Pancreas (tissue), 10 donors: ENCODE measurements around the gene NRAP. TPM values are rescaled to one million over a fixed set of nuclear protein-coding genes. Genes with fewer than 3 reads are reported as not detected.

ENCODE experiments used
- ATAC-seq, 4 donors: fragments of 200-7000 bp; cut with Tn5 transposase; one replicate each; pipeline versions ENCODE4 v1.8.0 to v1.9.1; 2020; ENCODE audit warnings: mild to moderate bottlenecking in 4 of 4, moderate library complexity in 4 of 4
- DNase-seq, 6 donors: peaks; one replicate each; pipeline ENCODE4 v3.0.0-alpha.2; 2020
- FAIRE-seq: peaks from 2 replicates; lab custom pipeline; 2012; peaks lifted over from hg19 to GRCh38; lab: Jason Lieb, UNC
- H3K27ac ChIP-seq, 4 donors: fragments of 200-600 bp; sonication (generic); 1 replicate in 3 of 4; 2 replicates in 1 of 4; pipeline versions ENCODE4 v1.5.0 to v1.8.0; 2020
- H3K27me3 ChIP-seq, 4 donors: fragments of 200-600 bp; one replicate each; pipeline ENCODE4 v1.8.0; 2021
- H3K36me3 ChIP-seq, 3 donors: fragments of 200-600 bp; sonication (generic) in 1 of 3; one replicate each; pipeline versions ENCODE4 v1.5.0 to v1.8.0; 2020 to 2021
- H3K4me1 ChIP-seq, 3 donors: fragments of 200-600 bp; one replicate each; pipeline ENCODE4 v1.8.0; 2021
- H3K4me3 ChIP-seq, 4 donors: fragments of 200-600 bp; sonication (generic) in 2 of 4; one replicate each; pipeline versions ENCODE4 v1.5.0 to v1.8.0; 2020 to 2021
- H3K9me3 ChIP-seq, 4 donors: fragments of 200-600 bp; one replicate each; pipeline ENCODE4 v1.8.0; 2021
- CTCF ChIP-seq, 4 donors: fragments of 200-600 bp; sonication (generic) in 3 of 4; IDR thresholded peaks; one replicate each; pipeline versions ENCODE4 v1.5.0 to v1.8.0; 2021; ENCODE audit warnings: antibody characterized with exemption in 4 of 4
- WGBS, 2 donors: extraction: QIAGEN DNeasy Blood & Tissue Kit; methylation state at CpG; one replicate each; pipeline ENCODE4 v1.1.7; 2013; 5-methylcytosine and 5-hydroxymethylcytosine counted together
- intact Hi-C, 3 donors: fragments of 100-400 bp; cut with DNase I; formaldehyde crosslinking; loops; one replicate each; pipeline versions ENCODE4 v1.11.1 to v1.14.2; 2022
- polyA plus RNA-seq, 2 donors: library from polyadenylated mRNA; stranded (reverse); fragments of 200-250 nt; gene quantifications; one replicate each; pipeline ENCODE4 v1.2.3, GENCODE V29; 2013
- total RNA-seq, 6 donors: library from RNA; stranded (reverse); fragmentation: NEBNext Ultra II Directional in 4 of 6; extraction: Animal tissue kit (Norgen Biotek cat#: 25700) in 4 of 6; gene quantifications; one replicate each; pipeline versions ENCODE4 v1.2.1 to v1.2.4, GENCODE V29; 2021 to 2023
- donor health status: healthy with polysubstance abuse.
- donor health status: DM: no; HTN: no; CAD: no; lungs with moderate emphysema.
- donor health status: DM: no; HTN: no; CAD: no.
- donor health status: control.
- donor health status: control.
- donor health status: Bipolar disorder and iron deficiency.
- donor health status: DM: yes; HTN: yes; CAD: no.
- donor health status: DM: no; HTN: no; CAD: no.
- donor health status: DM: no; HTN: no; CAD: no.
- donor health status: DM: yes; HTN: yes; CAD: no.

Gene NRAP
- total and polyA plus RNA-seq, 8 donors: 0.03 to 0.67 (median 0.04) TPM; not detected in 1

DNA sequence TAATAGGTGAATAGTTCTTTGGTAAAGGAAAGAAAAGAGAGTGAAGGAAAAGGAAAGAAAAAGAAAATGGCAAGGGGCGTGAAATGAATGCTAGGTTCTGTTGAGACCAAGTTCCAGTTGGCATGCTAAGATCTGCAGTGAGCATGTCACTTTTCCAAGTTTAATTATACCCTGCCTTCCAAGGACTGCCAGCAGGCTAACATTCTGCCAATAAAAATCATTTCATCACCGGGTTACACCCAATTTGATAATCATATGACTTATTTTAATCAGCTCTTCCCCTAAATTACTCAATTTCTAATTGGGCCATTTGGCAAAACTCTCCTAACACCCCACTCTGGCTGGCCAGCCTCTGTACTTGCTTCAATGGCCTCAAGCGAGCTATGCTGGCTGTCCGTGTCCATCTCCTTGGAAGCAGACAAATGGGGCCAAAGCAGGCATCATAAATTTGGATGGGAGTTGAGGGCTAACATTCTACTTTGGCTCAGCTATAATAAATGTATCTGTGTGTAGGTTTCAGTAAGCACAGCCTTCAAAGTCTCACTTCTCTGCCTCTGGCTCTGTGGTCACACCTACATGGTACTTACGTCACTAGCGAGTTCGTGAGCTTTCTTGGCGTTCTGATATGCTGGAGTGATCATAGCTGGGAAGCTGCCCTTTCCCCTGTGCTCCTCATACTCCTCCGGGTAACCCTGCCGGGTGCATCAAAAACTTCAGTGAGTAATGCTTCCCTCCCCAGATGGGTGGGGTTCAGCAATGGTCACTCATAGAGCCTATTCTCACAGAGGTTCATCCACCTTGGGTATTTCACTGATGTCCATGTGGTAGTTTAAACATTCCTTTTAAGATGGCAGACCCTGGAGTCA is 17.3 kb downstream of the NRAP start:
- DNase-seq (no peak), ATAC-seq (no peak), FAIRE-seq (no peak)
- 89 to 91% methylated on average over 10 of the region's 10 CpGs for WGBS, 2 donors
- TF ChIP-seq CTCF (IDR thresholded peaks at IDR 0.05): no peak
- peaks cover 0 to 5% (median 0%) of the 10 kb centered on the region in 3 donors for H3K4me1 ChIP-seq
- no peaks in the 10 kb centered on the region for H3K27me3 ChIP-seq
- intact Hi-C loops: no loop called here
- H3K9me3 ChIP-seq: no peaks in the 10 kb centered on the region
- no peak overlapping the region for H3K27ac ChIP-seq
- H3K36me3 ChIP-seq: no peaks in the 10 kb centered on the region
- H3K4me3 ChIP-seq: no peak overlapping the region

DNA sequence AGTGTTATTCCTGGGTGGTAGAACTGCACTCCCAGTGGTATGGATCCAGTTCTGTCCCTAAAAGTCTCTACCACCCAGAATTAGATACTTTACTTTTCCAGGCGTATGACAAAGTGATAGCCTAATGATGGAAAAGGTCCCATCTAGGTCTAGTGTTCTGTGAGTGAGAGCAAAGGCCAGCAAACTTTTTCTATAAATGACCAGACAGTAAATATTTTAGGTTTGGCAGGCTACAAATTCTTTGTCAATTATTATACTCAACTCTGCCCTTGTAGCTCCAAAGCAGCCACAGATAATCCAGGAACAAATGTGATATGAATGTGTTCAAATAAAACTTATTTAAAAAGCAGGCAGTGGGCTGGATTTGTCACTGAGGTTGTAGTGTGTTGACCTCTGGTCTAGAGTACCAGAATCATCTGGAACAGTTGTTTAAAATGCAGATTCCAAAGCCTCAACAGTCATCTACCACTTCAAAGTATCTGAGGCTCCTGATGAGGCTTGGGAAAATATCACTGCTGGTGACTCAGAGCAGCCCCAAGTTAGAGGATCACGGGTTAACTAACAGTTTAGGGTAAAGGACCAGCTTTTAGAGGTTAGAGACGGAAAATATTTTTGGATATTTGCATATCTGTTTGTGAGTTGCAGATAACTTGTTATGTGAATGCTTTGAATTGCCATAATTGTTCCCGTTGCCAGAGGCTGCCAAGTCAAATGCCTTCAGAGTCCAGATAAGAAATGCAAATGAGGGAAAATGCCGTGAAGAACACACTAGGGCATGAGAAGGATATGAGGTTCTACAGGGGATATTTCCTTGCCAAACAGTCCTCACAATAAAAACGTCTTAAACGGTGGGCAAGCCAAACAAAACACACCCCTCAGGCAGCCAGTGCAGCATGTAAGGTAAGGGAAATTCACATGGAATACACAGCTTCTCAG is 19.4 kb downstream of the NRAP start:
- no peaks in the 10 kb centered on the region for H3K9me3 ChIP-seq
- peak overlapping the region in 1 of 4 donors; percentile 8 for H3K27ac ChIP-seq
- H3K36me3 ChIP-seq: no peaks in the 10 kb centered on the region
- intact Hi-C loops: no loop called here
- DNase-seq (no peak), ATAC-seq (peak; percentile 48 to 76 (median 56)), FAIRE-seq (no peak)
- no peaks in the 10 kb centered on the region for H3K27me3 ChIP-seq
- H3K4me1 ChIP-seq: peaks cover 0 to 5% (median 0%) of the 10 kb centered on the region in 3 donors
- no peak overlapping the region for H3K4me3 ChIP-seq
- no peak for TF ChIP-seq CTCF (IDR thresholded peaks at IDR 0.05)
- 10 to 13% methylated on average over 7 of the region's 7 CpGs for WGBS, 2 donors

DNA sequence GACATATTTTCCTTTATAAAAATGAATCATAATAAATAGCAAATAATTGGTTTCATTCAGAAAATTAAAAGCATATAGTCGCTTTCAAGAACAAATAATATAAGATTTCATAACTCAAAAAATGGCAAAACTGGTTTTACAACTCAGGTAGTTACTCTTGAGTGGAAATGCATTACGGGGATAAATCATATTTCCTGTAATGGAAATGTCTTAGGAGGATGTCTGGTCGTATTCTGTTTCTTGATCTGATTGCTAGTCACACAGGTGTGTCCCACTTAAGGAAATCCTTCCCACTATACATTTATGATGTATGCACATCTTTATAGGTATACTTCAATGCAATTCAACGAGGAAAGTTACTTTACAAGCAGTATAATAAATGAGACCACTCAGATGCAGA is 20.7 kb downstream of the NRAP start:
- H3K4me1 ChIP-seq: peaks cover 0 to 5% (median 0%) of the 10 kb centered on the region in 3 donors
- no peaks in the 10 kb centered on the region for H3K9me3 ChIP-seq
- no peaks in the 10 kb centered on the region for H3K27me3 ChIP-seq
- no peak overlapping the region for H3K4me3 ChIP-seq
- no peak overlapping the region for H3K27ac ChIP-seq
- intact Hi-C loops: no loop called here
- no peak for DNase-seq
- no peak for ATAC-seq
- H3K36me3 ChIP-seq: no peaks in the 10 kb centered on the region
- peak; percentile 63 for FAIRE-seq
- TF ChIP-seq CTCF (IDR thresholded peaks at IDR 0.05): no peak
- WGBS, 2 donors: 62 to 66% methylated on average over 4 of the region's 4 CpGs

DNA sequence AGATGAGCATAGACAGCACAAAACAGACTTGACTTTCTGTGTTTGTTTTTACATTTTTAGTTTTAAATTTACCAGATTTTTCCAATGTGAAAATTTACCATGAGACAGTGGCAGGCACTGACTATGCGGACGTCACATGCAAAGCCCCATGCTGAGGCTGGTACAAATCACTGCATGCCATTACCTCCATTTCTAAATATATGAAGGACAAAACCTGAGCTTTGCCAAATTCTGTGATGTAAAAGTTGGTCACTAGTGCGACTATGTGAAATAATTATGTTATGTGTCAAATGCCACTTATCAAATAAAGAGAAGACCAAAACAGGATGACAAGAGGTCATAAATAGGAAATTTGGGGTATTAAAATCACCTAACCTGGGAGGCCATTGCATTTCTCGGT is 22.1 kb downstream of the NRAP start:
- ATAC-seq (no peak), FAIRE-seq (no peak), DNase-seq (no peak)
- WGBS, 2 donors: 72 to 84% methylated on average over 4 of the region's 4 CpGs
- no peaks in the 10 kb centered on the region for H3K36me3 ChIP-seq
- H3K4me3 ChIP-seq: no peak overlapping the region
- TF ChIP-seq CTCF (IDR thresholded peaks at IDR 0.05): no peak
- peaks cover 0 to 5% (median 0%) of the 10 kb centered on the region in 3 donors for H3K4me1 ChIP-seq
- no peaks in the 10 kb centered on the region for H3K27me3 ChIP-seq
- intact Hi-C loops: no loop called here
- no peak overlapping the region for H3K27ac ChIP-seq
- H3K9me3 ChIP-seq: no peaks in the 10 kb centered on the region
